Measurements from ENCODE around the gene NHSL1.

Gene NHSL1

GRCh38 chr6:138468320-138469015 lies 30.8 kb downstream of the NHSL1 start:
- H3K4me1 ChIP-seq (ENCODE audit: control insufficient read depth, insufficient read depth, low read length) = no peaks in the 10 kb centered on the region
- CTCF ChIA-PET = interaction anchor here (0.7 to 1.0 kb wide), 5 partner anchors 12 to 288 kb away, joined by 3 to 5 read pairs (median 3); no protein-coding TSS in a partner anchor
- H3K9me3 ChIP-seq (ENCODE audit: control insufficient read depth, insufficient read depth, low read depth, low read length) = no peaks in the 10 kb centered on the region
- no peak overlapping the region for H3K27ac ChIP-seq (ENCODE audit: extremely low read depth, low read depth, low read length)
- POLR2A ChIA-PET = no interaction called here
- H3K4me3 ChIP-seq (ENCODE audit: low read depth, low read length) = no peak overlapping the region
- TF ChIP-seq TSHZ1 (tag by site-specific recombination; IDR thresholded peaks at IDR 0.05; ENCODE audit: borderline replicate concordance) (no peak), ZNF157 (tag by site-specific recombination; IDR thresholded peaks at IDR 0.05) (no peak), ZNF280C (tag by site-specific recombination; IDR thresholded peaks at IDR 0.05) (no peak), AEBP2 (tag by site-specific recombination; IDR thresholded peaks at IDR 0.05; ENCODE audit: borderline replicate concordance) (no peak), ZNF394 (tag by site-specific recombination; IDR thresholded peaks at IDR 0.05; ENCODE audit: borderline replicate concordance) (no peak), ZNF692 (tag by site-specific recombination; IDR thresholded peaks at IDR 0.05) (no peak), GLI2 (tag by site-specific recombination; IDR thresholded peaks at IDR 0.05; ENCODE audit: borderline replicate concordance, low read depth) (no peak), ZNF621 (tag by site-specific recombination; IDR thresholded peaks at IDR 0.05) (no peak)
- H3K36me3 ChIP-seq (ENCODE audit: control insufficient read depth in 2 of 2, insufficient read depth in 1 of 2, low read length in 2 of 2) = peaks cover 4 to 8% of the 10 kb centered on the region in 2 experiments; a peak in 2 of 3 replicates

GRCh38 chr6:138467901-138468300 lies 31.4 kb downstream of the NHSL1 start:
- Histone ChIP-seq H3K9me3 (ENCODE audit: control insufficient read depth, insufficient read depth, low read depth, low read length) (no peaks in the 10 kb centered on the region), H3K27ac (ENCODE audit: extremely low read depth, low read depth, low read length) (no peak overlapping the region), H3K4me1 (ENCODE audit: control insufficient read depth, insufficient read depth, low read length) (no peaks in the 10 kb centered on the region), H3K4me3 (ENCODE audit: low read depth, low read length) (no peak overlapping the region), H3K36me3 (ENCODE audit: control insufficient read depth in 2 of 2, insufficient read depth in 1 of 2, low read length in 2 of 2) (peaks cover 4 to 8% of the 10 kb centered on the region in 2 experiments; a peak in 2 of 3 replicates)
- ChIA-PET CTCF (interaction anchor here (0.9 to 1.0 kb wide), 2 partner anchors 39 to 42 kb away, joined by 3 to 4 read pairs; no protein-coding TSS in a partner anchor), POLR2A (no interaction called here)
- no peak for TF ChIP-seq ZNF510 (tag by site-specific recombination; IDR thresholded peaks at IDR 0.05; ENCODE audit: insufficient replicate concordance)
- no peak for TF ChIP-seq ZBTB48 (tag by site-specific recombination; IDR thresholded peaks at IDR 0.05)
- no peak for TF ChIP-seq BCL11B (tag by site-specific recombination; IDR thresholded peaks at IDR 0.05; ENCODE audit: low read depth)
- no peak for TF ChIP-seq ZIC2 (tag by site-specific recombination; IDR thresholded peaks at IDR 0.05)
